ENCODE data around the gene FBN2.

DNA sequence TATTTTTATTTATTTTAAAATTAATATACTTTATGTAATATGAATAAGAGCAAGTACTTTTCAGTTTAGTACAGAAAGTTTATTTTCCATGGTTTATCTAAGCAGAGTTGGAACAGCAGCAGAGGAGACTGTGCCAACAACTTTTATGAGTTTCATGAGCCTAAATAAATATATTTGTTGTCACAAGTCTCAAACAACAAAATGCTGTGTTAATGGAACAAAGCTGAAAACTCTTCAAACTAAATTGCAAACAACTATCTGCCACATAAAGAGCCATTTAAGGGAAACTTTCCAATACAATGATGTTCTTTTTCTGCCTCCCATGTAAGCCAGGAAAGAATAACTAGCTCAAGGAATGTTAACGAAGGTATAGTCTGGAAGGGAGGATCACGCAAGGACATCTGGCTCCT is 96.1 kb downstream of the FBN2 start:
- no peak for TF ChIP-seq POLR2A (IDR thresholded peaks at IDR 0.05; ENCODE audit: low read depth)
- TF ChIP-seq, protein P1, sequence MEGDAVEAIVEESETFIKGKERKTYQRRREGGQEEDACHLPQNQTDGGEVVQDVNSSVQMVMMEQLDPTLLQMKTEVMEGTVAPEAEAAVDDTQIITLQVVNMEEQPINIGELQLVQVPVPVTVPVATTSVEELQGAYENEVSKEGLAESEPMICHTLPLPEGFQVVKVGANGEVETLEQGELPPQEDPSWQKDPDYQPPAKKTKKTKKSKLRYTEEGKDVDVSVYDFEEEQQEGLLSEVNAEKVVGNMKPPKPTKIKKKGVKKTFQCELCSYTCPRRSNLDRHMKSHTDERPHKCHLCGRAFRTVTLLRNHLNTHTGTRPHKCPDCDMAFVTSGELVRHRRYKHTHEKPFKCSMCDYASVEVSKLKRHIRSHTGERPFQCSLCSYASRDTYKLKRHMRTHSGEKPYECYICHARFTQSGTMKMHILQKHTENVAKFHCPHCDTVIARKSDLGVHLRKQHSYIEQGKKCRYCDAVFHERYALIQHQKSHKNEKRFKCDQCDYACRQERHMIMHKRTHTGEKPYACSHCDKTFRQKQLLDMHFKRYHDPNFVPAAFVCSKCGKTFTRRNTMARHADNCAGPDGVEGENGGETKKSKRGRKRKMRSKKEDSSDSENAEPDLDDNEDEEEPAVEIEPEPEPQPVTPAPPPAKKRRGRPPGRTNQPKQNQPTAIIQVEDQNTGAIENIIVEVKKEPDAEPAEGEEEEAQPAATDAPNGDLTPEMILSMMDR (IDR thresholded peaks at IDR 0.05) = no peak
- no peak for TF ChIP-seq POLR2AphosphoS5 (IDR thresholded peaks at IDR 0.05)

Data from esophagus muscularis mucosa (tissue), 3 donors.